ENCODE measurements around the gene ABCC4.

The ABCC4 gene

DNA sequence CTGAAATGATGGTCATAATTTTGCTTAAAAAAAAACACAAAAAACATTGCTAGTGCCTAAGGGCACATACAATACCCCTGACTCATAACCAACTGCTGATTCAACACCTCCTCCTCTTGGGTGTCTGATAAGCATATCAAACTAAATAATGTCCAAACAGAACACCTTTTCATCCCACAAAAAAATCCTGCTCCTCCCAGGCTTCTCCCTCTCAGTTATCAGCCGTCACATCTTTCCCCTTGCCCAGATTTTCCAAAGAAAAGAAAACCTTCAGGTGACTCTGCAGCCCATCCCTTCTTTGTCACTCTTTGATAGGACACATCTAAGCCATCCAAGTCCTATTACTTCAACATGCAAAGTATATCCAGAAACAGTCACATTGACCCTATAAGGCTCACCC is 46.9 kb downstream of the ABCC4 start:
- no peak for DNase-seq

DNA sequence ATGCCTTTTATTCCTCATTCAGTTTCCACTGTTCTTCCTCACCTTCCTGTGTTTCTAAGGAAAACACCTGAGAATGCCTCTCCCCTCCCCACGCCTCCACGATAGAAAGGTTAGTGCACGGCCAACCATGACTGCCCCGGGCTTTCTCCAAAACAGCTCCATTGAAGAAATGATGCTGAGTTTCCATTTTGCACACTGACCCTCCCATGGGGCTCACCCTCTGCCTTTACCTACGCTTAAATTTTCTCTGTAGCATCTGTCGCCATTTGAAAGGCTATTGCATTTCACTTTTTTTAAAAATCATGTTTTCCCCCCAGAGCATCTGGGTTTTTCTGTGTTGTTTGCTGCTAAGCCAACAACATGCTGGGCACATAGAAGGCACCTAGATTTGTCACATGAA is 48.2 kb downstream of the ABCC4 start:
- DNase-seq = no peak

DNA sequence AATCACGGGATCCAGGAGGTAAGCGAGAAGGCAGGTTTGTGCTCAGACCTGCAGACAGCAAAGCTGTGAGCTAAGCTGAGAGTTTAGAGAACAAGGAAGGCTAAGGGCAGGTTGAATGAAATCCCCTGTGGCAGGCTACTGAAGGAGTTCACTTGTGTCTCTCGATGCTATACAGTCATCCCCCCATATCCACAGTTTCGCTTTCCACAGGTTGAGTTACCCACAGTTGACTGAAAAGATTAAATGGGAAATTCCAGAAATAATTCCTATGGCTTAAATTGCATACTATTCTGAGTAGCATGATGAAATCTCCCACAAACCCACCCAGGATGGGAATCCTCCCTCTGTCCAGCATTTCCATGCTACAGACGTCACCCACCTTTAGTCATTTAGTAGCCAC is 49.6 kb downstream of the ABCC4 start:
- DNase-seq = no peak

DNA sequence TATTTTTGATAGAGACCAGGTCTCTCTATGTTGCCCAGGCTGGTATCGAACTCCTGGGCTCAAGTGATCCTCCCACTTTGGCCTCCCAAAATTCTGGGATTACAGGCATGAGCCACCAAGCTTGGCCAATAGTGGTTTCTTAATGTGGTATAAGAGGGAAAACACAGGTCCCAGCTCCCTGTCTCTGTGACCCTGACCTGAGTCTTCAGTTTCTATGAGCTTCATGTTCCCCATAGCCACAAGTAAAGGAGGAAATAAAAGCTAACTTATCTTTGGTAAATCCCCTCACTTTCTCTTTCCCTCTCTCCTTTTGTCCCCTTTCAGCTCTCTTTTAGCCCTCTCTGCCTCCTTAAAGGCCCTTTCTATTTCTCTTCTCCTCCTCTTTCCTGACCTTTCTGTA is 50.3 kb downstream of the ABCC4 start:
- peak; percentile 74 for DNase-seq

DNA sequence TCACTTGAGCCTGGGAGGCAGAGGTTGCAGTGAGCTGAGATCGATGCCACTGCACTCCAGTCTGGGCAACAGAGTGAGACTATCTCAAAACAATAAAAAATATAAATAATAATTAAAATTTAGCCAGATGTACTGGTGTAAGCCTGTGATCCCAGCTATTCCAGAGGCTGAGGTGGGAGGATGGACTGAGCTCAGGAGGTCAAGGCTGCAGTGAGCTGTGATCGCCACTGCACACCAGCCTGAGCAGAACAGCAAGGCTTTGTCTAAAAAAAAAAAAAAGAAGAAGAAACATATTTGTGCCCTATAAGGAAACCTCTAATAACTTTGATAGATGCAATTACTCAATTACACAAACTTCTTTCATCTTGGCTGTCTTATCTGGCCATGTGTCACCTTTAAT is 52.3 kb downstream of the ABCC4 start:
- DNase-seq = no peak

DNA sequence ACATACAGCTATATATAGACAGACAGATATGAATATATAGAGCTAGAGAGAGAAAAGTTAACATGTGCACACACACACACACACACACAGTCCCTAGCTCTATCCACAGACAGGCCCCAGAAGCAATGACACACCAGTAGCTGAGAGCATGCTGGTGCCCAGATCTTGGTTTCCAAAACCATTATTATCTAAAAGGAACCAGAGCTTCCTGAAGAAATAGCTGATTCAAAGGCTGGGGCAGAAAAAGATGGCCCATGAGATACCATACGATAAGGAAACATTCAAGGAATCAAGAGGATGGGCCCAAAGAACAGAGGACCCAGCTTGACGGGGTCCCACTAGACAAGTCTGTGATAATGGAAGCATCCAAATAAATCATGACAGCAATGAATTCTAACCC is 53.4 kb downstream of the ABCC4 start:
- DNase-seq = peak; percentile 90

DNA sequence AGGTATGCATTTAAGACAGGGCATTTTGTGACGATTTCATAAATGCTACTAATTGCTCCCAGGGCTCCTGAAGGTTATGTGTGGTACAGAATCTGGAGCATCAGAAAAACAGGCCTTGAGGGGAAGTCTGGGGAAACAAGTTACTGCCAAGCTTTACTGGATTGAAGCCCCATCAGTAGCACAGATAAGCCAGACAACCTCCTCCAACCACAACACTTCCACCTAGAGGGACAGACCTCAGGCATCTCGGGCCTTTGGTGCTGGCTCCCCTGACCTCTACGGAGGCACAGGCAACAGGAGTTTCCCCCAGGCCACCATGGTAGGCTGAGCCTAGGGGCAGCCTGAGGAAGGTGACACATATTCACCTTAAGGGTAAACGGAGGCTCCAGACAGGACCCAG is 54.1 kb downstream of the ABCC4 start:
- peak; percentile 68 for DNase-seq

DNA sequence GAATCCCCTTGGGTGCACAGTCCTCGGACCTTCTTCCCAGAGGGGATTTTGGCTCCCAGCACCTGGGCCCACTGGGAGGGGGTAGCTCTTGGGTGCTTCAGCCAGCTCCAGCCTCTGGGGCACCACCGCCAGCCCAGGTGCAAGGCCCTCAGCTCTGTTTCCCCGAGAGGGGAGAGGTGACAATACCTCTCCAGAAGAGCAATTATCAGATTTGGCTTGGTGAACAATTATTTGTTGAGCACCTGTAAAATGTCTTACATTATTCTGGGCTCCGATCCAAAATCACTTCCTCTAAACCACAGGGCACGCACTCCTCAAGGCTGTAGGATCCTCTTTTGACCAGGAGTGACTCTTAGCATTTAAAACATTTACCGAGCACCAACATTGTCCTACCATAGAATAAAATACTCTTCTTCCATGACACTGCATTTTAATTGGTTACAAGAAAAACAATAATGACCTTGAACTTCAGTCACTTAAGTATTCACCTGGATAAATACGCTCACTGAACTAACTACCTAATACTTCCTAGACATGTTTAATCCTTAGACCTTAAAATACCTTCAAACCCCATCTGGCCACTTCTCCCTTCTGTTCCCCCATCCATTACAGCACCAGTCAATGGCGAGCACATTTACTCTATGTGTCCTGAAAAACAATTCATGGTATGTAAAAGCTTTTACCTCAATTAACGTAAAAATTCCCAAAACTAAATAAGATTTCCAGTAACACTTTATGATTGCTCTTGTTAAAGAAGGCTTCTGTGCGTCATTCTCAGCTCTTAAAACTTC is 54.8 kb downstream of the ABCC4 start:
- DNase-seq = peak; percentile 63

DNA sequence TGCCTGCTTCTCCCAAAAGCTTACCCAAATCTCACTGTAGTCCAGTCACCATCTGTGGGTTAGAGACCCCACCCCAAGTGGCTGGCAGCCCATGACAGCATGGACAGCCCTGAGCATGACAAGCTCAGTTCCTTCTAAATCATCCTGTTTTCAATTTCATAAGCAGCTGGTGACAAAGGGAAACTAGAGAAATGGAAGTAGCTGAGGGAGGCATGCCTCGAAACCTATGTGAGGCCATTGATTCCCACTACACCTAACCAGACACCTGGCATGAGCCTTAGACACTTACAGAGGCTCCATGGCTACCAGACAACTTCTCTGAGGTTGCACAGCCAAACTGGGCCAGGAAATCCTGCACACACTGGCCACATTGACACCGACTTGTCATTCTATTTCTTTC is 56.2 kb downstream of the ABCC4 start:
- no peak for DNase-seq

DNA sequence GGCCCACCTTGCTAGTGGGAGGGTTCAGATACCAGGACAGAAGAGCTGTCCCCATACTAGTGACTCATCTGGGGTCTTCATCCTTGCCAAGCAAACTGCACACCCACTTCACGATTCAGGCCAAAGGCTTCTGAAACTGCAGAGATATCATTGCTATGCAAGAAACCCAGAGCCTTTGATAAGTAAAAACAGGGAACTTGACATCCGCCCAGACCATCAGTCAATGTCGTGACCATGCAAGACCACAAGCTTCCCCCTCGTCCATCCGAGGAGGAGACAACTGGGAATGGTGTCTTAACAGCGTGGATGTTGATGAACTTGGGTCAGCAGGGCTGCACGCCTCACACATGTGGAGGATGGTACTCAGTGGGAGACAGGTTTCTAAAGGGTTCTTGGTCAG is 58.0 kb downstream of the ABCC4 start:
- DNase-seq = peak; percentile 96

DNA sequence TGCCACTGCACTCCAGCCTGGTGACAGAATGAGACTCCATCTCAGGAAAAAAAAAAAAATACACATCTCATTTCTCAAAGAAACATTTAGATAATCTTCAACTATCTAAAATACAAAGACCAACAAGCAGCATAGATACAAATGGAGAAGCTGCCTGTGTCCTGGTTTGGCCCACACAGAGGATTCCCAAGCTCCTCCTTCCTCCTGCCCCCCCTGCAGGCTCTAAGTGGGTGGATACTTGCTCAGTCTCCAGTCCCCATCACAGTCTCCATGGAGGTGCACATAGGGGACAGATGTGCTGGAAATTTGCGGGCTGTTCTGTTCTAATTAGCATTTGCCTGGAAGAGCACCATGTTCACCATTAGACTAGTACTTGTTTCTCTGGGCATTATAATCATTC is 59.9 kb downstream of the ABCC4 start:
- no peak for DNase-seq

DNA sequence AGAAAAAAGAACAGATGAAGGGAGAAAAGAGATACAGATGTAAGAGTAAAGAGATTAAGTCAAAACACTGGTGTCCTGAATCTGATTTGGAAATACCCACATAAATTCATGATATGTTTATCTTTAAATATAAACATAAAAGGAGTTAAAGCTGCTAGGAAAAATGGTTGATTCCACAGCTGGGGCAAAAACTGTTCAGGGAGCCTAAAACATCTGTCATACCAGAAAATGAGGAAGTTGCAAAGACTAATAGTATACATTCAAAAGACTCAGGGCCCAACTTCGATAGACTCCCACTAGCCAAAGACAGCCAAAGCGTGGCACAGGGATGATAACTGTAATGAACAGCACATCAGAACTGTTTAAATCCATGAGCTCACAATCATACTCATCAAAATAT is 62.0 kb downstream of the ABCC4 start:
- peak; percentile 92 for DNase-seq

DNA sequence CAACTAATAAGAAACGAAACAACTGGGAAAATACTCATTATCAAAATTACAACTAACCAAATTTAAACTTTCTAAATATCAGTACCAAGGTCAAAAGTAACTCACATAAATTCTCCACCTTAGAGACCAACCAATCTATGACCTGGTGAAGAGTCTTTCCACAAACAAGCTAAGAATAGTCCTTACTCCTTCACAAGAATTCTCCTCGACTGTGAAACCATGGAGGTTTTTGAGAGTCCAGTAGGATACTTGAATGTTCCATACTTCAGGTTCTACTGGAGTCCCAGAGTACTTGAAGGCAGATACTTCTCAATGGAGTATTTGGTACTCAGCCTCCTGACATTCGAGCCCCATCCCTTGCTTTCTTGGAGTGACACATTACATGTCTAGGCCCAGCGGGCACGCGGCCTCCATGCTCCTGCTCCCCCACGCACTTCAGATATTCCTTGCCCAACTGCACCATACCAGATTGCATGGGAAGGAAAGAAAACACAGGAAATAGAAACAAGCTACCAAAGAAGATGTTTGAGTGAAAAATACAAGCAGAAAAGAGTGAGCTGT is 63.9 kb downstream of the ABCC4 start:
- no peak for DNase-seq

DNA sequence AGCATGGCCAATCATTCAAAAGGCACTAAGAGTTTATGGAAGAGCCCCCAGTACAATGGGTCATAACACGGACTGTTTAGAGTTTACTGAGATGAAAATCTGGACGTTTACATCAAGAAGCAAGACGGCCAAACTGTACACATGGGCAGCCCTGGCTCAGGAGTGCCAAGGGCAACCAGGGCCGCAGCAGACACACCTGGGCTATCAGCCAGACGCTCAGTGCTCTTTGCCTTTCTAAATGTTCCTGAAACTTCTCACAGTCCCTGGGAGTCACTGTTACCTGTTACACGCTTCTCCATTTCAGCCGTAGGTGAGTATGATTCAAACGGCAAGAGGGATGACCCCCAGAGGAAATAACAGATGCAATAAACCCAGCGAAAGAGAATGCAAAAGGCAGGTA is 64.5 kb downstream of the ABCC4 start:
- DNase-seq = no peak

DNA sequence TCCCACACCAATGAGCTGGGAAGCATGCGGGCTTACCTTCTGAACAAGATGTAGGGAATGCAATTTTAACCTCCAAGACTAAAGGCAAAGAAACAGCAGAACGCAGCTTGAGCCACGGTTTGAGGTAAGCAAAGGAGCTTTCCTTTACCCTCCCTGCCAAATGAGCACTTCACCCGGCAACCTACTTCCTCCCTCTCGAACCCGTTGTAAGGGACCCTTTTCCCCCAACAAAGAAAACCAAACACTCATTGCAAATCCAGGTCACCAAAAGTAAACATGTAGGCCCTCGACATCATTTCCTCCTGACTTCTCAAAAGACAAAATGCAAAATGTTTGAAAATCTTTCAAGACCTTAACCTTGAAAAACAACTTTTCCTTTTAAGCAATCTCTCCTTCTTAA is 65.3 kb downstream of the ABCC4 start:
- DNase-seq = no peak

DNA sequence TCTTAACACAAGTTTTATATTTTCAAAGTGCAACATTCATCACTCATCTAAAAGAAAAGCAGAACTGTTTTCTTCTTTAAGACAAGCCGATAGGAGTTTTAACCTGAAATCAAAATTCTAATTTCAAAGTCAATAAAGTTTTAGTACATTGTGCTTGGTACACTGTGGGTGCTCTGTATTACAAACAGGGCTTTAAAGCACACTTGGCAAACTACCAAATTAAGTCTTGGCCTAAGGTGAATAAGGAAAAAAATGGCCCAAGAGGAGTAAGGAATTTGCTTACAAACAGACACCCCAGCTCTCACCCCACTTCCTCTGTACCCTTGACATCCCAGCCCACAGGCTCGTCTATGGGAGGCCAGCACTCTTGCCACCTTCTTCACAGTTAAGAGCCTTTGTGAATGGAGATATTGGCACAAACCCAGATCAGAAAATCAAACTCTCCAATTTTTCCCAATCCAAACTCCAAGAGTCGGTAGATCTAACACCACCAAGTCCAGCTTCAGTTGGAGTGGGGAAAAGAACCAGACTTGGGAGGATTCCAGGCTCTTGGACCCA is 66.0 kb downstream of the ABCC4 start:
- DNase-seq = no peak

DNA sequence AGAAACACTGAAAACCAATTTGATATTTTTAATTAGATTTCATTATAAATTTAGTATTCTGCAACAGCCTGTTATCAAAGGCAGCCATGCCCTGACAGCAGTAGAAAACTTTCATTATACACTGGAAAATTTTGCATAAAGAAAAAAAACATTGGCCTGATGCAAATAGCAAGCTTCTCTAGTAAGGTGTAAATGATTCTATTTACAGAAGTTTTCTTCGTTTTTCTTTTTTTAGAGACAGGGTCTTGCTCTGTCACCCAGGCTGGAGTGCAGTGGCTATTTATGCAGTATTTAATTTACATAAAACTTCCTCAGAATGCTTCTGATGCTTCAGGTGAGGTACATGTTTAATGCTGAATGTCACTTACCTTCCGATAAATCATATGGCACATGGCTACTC is 67.0 kb downstream of the ABCC4 start:
- no peak for DNase-seq

DNA sequence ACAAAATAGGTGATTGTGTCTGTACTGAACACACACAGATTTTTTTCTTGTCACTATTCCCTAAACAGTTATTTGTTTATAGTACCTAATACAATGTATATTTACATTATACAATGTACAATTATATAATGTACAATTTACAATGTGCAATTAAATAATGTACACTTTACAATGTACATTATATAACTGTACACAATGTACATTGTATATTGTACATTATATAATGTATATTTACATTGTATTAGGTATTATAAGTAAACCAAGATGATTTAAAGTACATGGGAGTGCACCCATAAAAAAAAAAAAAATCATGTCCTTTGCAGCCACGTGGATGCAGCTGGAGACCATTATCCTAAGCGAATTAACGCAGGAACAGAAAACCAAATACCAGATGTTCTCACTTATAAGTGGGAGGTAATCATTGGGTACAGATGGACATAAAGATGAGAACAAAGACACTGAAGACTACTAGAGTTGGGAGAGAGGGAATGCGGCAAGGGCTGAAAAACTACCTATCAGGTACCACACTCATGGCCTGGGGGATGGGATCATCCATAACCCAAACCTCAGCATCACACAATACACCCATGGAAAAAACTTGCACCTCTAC is 68.1 kb downstream of the ABCC4 start:
- no peak for DNase-seq

DNA sequence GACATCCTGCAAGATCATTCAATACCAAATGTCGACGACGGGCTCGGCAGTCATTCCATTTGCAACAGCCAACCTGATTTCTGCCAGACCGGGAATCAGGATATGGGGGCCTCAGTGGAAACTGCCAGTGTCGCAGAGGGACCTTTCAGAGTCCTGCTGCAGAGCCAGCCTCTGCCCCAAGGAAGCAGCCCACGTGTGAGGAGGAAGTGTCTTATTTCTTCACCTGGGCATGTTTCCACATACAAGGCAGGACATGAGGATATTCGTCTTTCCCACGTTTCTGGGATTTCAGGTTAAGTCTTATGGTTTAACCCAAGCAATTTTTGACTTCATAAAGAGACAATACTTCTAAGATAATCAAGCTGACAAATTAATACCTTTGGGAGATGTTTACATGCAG is 69.9 kb downstream of the ABCC4 start:
- no peak for DNase-seq

DNA sequence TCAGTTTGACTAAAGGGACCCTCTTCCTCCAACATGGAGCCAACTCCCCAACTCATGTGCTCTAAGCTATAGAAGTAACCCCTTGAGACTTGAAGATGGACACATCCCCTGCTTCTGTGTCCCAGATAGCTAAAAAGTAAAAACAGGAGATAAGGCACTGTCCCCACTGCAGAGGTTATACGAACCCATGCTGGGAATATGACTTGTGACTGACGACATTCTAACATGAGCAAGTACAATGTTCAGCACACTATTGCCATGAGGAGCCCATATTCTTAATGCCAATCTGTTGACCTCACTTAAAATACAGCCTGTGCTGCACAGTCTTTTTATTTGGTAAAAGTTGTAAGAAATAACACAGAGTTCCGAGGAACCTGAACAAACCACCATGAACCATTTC is 71.4 kb downstream of the ABCC4 start:
- no peak for DNase-seq

DNA sequence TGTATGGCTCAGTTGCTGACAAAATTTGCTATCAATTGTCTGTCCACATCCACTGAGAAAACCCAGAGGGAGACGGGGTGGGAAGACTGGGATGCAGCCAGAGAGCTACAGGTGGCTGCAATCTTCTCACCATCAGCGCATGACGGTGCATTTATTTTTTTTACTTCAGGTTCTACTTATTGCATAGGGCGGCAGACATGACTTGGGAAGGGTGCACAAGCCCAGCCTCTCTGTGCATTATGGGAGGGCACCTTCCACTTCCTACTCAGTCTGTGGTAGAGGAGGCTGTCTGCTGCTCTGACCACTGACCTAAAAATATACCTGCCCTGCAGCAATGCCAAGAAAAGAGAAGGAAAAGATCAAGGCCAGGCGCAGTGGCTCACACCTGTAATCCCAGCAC is 73.1 kb downstream of the ABCC4 start:
- no peak for DNase-seq

DNA sequence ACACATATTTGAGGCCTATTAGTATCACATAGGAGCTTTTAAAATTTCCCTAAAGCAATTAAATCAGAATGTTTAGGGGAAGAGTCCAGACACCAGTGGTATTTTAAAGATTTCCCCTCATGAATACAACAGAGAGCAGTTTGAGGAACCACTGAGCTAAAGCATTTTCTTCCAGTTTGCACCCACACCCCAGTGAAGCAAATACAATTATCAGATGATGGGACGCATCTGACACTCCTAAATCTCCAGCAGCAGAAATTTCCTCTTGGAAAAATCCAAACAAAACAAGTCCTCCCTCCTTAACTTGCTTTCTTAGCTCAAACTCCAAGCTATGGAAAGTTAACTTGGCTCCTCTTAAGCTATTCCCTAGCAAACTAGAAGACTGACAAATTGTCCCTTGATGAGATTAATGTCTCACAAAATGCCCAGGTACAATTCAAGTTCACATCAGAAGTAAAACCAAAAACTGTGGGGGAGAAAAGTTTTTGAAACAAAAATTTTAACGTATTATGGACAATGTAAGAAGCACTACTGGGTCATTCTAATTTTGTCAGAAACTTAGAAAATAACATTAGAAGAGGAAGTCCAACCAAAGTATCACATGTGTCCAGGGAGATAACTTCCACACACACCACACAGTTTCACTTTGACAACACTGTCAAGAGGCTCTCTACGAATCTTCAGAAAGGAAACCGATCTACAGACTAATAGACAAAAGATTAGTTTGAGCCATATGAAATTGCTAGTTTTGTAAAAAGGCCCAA is 74.1 kb downstream of the ABCC4 start:
- peak; percentile 95 for DNase-seq

DNA sequence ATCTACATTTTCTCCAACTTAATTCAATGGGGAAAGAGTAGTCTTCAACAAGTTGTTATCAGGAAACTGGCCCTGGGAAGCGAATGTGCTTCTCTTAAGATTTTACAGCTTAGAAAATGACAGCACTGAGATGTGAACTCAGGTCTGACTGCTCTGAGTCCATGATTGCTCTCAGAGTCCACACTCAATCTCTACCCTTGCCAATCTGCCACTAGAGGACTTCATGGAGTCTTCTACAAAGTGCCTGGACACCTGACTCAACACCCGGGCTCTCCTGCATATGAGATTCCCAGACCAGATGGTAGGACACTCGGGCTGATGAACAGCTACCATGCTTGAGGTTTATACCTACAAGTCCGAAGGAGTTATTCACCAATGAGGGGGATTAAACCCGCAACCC is 74.8 kb downstream of the ABCC4 start:
- peak; percentile 77 for DNase-seq

DNA sequence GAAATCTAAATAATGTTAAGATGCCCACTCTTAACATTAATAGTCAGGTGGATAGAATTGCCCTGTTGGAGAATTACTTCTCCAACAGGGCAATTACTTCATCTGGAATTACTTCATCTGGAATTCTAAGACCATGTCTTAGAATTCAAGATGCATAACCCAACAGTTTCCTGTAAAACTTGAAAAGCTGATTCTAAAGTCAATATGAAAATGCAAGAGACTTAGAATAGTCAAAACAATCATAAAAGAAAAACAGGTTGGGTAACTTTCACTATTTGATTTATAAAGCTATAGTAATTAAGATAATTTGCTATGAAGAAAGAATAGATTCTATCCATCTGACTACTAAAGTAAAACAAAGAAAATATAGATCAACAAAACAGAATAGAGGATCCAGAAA is 75.2 kb downstream of the ABCC4 start:
- DNase-seq = no peak
